GM19467 (cell line): ENCODE measurements around the gene SLC1A7.
"Not testable (repeated sequence)": the region's sequence is repeated elsewhere in the genome, so short reads cannot be mapped to it uniquely, and the experiment has no call there.

Experiments used
- ATAC-seq: cut with Tn5 transposase; IDR thresholded peaks from one replicate; pipeline ENCODE4 v1.9.1; 2021; ENCODE audit warnings: mild to moderate bottlenecking, moderate library complexity; ENCODE audit not compliant: unreplicated experiment

SLC1A7 gene

DNA sequence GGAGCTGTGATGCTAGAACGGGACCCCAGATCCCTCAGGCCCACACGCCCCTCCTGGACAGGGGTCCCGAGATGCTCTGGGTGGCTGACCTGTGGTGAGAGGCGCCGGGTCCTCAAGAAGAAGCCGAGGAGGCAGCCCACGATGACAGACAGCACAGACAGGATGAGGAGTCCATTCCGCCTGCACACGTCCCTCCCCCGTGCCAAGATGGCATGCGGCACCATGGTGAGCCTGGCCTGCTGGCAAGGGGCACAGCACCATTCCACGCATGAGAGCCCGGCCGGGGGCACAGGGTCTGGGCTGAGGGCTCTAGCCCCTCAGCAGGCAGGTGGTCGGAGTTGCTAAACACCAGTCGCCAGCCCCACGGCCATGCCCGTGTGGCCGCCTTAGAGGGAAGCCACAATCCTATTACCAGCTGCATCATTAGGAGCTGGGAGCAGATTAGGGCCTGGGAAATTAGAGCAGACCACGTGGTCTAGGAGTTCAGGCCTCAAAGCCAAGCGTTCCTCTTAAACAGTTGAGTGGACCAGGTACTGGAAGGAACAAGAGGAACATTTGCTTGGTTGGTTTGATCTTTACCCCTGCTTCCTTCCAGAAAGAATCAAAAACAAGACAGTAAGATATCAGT is at the start of gene SLC1A7:
TSS of gene SLC1A7 (minus strand) at position 413 of the 628 bp plus-strand sequence. CDS start at position 224, 189 bp downstream.
- ATAC-seq = no peak

DNA sequence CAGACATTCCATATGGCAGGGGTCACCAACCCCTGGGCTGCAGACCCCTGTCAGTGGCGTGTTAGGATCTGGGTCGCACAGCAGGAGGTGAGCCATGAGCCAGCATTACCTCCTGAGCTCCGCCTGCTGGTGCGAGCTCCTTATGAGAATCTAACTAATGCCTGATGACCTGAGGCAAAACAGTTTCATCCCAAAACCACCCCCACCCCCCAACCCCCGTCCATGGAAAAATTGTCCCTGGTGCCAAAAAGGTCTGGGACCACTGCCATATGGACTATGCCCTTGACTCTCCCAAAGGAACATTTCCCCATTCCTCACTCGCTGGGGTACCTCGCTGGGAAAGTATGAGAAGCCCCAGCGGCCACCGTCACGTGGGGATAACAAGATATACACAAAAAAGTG is 47.8 kb upstream of the SLC1A7 start:
- ATAC-seq = no peak

DNA sequence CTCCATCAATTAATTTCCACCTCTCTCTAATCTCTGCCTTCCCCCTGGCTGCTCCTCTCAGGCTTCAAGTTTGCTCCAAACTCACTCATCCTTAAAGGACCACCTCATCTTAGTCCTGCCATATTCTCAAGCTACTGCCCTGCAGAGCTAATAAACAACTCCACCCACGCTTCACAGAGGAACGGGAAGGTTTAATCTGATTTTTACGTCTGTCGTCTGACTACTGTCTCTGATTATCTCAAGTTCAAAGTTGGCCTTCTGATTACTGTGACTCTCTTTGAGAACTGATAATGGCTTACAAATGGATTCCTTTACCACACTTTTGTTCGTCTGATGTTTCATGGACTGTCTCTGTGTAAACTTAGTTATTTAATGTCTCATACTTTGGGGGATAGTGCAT is 46.6 kb upstream of the SLC1A7 start:
- no peak for ATAC-seq

DNA sequence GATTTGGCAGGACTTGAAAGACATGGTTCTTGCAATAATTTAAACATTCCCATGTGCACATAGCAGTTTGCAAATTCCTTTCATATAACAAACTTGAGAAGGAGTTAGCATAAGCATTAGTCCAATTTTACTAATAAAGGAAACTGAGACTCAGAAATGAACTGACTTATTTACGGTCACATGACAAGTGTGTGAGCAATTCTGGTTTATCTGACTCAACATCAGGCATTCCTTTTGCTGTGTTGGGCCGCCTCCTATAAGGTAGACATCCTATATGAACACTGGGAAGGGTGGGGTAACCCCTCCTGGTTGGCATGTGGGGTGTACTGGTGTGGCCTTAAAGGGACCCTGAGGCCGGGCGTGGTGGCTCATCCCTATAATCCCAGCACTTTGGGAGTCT is 45.7 kb upstream of the SLC1A7 start:
- no peak for ATAC-seq

DNA sequence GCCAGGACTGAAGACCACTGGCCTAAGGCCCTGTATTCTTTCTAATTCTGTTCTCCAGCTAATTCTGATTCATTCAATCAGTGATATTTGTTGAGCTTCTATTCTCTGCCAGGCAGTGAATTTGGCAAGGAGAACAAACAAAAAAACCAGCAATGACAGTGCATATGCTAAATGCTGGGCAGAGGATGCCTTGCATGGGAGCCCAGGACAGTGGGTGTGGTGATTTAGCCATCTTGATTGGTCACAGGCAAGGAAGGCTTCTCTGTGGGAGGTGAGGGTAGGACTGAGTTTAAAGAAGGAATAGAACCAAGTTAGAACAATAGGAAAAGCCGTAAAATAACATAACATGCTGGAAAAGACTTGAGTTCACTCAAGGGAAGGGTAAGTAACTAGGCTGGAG is 45.0 kb upstream of the SLC1A7 start:
- ATAC-seq = no peak

DNA sequence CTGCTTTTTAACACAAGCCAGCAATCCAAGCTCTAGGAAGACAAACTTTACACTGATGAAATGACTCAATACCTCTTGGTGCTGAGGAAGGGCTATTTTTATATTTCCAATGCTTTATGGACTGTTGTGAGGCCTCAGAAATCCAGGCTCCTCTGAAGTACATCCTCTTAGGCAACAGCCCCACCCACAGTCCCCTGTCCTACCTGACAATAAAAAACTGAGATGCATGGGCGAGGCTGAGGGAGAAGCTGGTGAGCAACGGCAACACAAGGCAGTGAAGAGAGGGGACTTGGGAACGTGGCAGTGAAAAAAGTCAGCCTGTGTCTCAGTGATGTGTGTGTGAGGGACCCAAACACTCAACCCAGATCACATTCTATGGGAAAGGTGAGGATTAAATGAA is 44.1 kb upstream of the SLC1A7 start:
- ATAC-seq = no peak

DNA sequence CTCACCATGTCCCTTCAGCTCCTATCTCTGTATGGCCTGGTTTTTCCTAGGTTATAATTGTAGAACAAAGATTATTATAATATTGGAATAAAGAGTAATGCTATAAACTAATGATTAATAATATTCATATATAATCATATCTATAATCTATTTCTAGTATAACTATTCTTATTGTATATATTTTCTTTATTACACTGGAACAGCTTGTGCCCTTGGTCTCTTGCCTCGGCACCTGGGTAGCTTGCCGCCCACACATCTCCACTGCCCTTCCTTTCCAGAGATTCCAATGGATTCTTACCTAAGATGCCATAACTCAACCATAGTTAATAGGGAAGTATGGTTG is 43.5 kb upstream of the SLC1A7 start:
- not testable (repeated sequence) for ATAC-seq

DNA sequence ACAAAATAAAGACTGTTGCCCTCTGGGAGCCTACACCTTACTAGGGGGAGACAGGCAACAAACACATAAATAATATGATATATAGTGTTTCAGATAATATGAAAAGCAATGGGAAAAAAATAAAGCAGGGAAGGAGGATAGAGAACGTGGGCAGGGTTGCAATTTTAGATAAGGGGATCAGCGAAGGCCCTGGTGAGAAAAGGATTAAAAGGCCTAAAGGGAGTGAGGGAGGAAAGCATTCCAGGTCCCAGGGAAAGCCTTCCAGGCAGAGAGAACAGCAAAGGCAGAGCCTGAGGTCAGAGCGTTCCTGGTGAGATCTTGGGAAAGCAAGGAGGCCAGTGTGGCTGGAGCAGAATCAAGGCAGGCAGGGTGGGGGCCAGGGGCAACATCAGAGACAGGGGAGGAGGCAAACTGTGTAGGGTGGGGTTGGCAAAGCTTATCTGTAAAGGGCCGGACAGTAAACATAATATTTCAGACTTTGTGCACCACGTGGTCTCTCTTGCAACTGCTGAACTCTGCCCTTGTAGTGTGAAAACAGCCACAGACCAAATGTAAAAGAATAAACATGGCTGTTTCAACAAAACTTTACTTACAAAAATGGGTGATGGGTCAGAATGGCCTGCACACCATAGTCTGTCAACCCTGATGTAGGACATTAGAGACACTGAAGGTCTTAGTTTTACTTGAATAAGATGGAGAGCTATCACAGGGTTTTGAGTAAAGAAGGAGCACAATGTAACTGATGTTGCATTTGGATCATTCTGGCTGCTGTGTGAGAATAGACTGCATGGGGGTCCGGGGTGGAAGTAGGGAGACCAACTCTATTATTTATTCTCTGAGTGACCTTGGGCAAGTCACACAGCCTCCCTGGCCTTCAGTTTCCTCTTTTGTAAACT is 40.9 kb upstream of the SLC1A7 start:
- no peak for ATAC-seq

DNA sequence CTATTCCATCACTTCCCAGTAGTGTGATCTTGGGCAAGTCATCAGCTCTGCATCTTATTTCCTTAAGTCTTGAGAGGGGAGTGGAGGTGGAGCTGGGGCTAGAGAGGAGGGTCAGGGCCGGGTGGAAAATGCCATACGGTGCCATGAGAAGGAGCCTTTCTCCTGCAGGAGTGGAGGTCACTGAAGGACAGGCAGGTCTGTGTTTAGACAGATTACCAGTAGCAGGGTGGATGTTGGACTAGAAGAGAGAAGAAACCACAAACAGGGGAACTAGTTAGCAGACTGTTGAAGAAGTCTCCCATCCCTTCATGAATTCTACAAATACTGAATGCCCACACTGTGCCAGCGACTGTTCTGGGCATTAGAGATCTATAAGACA is 40.3 kb upstream of the SLC1A7 start:
- no peak for ATAC-seq

DNA sequence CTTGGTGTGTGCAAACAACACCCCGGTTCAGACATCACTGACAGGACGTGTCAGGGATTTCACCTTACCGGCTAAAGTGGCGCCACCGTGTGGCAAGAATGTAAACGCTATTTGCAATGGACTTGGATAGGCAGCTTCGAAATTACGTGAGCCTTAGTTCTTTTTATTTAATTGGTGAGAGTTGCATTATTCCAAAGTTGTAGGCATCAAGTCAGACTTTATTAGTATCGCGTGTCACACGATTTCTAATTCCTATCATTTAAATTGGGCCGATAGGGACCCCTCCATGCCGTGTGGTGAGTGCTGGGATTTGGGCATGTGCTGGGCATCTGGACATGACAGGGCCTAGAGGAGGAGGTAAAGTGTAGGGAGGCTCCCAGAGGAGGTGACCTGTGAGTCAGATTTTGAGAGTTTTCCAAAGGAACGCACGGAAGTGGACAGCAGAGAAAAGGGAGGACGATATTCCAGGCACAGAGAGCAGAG is 39.7 kb upstream of the SLC1A7 start:
- ATAC-seq = no peak

DNA sequence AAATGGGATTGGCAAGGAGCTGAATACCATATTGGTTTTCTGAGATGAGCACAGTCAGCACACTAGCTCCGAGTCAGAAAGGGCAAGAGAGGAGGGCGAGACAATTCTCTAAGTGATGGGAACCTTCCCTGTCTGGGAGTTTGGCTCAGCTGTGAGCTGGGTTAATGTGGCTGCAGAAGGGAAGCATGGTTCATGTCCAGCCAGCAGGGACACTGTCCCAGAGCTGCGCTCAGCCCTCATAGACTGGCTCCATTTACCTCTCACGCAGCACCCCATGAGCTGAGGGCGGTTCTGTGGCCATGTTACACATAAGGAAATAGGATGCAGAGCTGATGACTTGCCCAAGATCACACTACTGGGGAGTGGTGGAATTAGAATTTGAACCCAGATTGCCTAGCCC is 38.5 kb upstream of the SLC1A7 start:
- no peak for ATAC-seq

DNA sequence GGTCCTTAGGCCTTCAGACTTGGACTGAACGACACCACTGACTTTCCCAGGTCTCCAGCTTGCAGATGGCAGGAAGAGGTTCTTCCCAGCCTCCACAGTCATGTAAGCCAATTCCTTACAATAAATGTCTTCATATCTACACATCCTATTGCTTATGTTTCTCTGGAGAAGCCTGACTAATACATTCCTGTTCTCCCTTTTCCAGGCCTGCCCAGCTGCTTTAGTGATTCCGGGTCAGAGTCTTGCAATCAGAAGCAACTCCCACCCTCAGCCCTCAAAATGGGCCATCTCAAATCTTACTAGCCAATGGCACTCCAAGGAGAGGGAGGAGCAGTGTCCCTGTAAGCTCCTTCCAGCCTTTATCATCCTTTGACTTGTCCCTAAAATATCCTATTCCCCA is 37.8 kb upstream of the SLC1A7 start:
- no peak for ATAC-seq

DNA sequence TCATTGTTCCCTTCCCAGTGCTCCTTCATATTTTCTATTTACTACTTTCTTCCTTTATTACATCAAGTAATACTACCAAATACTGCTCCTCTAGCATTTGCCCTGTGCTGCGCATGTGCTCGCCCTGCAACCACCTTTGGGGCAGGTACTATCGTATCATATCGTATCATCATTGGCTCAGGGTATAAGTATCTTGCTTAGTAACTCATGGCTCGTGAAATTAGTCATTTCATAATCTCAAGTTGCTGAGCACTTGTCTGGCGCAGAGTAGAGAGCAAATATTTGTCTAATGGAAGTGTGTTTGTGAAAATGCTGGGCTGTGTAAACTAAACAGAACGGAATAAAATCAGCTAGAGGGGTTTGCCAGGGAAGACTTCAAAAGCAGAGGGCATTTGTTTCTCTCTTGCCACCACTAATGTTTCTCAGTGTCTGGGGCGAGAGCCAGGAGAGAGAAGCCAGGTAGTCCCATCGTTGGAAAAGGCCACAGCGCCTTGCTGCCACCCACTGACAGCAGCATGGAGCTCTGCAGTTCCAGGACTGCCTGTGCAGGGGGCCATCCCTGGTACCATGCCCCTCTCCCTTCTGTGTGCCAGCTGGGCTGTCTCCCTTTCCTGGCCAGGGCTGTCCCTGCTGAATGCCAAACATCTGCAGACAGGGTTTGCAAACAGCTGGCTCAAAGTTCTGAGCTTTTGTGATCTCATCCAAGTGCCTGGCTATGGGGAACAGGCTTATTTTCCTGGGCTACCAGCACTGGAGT is 34.2 kb upstream of the SLC1A7 start:
- no peak for ATAC-seq

DNA sequence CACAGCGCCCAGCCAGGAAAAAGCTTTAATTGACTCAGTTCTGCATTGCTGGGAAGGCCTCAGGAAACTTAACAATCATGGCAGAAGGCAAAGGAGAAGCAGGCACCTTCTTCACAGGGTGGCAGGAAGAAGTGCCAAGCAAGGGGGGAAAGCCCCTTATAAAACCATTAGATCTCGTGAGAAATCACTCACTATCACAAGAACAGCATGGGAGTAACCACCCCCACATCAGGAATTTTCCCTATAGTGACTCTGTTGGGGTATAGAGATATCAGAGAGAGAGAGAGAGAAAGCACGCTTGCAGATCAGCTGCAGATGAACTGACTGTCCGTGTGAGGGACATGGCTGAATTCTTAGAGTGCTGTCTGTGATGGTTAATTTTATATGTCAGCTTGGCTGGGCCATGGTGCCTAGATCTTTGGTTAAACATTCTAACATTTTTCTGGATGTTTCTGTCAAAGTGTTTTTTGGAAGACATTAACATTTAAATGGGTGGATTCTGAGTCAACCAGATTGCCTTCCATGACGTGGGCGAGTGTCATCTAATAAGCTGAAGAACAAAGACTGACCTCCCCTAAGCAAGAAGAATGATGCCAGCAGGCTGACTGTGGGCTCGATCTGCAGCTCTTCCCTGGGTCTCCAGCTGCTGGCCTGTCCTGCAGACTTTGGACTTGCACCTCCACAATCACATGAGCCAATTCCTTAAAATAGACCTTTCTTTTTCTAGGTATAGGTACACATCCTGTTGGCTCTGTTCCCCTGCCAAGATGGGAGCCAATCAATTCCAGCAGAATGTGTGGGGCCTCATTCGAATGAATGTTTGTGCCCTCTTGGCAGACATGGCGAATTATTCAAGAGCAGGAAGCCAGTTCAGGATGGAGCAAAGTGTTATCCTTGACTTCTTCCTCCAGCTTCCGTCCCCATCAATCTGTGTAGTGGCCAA is 32.8 kb upstream of the SLC1A7 start:
- no peak for ATAC-seq

DNA sequence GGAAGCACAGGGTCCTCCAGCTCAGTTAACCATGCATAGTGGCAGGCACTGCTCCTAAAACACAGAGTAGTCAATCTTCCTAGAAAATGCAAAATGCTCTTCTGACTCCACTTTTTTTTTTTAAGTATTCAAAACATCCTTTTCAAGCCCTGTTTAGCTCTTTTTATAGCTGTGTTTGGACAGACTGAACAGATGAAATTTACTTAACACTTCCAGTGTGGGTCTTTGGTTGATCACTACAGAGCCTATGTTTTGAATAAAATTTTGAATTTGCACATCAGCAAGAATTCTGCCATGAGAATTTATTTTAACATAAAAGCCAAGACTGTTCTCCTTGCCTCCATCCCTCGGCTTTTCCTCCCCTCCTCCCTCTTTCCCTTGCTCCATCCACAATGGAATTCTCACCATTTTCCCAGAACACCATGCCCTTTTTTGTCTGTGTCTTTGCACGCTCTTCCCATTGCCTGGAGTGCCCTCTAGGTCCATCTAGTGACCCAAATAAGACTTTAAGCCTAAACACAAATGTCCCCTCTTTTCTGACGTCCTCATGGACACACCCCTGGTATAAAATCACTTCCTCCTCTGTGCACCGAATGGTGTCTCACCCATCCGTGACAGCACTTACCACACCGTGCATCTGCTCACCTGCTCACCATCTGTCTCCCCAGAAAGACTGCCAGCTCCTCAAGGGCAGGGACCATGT is 30.1 kb upstream of the SLC1A7 start:
- ATAC-seq = no peak

DNA sequence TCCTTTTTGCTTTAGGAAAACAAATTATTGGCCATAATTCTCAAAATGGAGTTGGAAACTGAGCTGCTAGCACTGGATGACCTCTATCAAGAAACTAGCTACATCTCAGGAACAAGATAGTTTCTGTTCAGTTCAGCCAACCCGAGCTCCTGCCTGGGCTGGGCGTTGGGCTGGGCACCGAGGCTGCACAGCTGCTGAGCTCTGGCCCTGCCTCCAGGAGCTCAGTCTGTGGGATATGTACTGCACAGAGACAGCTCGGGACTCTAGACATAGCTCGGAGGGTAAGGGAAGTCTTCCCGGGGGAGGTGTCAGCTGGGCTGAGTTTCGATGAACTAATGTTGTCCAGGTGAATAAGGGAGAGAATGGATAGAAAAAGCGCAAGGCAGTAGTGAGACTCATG is 24.5 kb upstream of the SLC1A7 start:
- no peak for ATAC-seq

DNA sequence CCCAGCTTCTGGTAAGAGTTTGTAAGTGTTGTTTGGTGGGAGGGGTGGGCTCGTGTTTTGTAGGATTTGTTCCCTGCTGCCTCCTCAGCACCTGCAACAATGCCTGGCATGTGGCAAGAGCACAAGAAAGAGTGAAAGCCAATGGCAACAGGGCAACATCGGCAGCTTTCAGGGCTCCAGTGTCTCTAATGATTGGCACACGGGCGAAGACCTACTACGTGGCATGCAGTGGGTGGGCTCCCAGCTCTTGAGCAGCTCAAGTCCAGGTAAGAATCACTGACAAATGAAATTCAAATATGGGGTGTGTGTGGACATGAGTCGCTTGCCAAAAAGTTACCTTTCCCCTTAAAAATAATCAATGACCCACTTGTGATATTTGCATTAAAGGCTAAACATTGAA is 23.9 kb upstream of the SLC1A7 start:
- ATAC-seq = no peak

DNA sequence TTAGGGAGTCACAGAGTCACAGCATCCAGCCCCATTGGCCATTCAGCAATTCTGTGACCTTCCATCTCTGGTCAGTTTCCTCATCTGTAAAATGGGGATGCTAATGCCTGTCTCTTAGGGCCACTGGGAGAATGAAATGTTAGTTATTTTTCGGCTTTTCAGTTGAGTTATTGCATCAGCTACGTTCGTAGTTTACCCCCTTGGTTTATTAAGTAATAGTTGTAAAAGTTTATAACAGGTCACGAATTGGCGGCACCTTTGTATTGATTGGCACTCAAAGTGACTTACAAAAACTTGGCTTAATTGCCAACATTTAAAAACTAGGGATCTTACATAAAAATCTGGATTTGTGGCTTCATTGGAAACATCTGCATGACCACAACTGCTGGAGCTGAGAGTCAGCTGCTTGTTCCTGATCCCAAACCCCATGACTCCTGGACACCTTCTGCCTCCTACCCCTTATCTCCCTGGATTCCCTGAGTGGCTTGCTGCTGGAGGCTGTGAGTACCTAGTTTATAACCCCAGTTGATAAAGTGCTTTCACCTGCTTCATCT is 23.0 kb upstream of the SLC1A7 start:
- ATAC-seq = no peak

DNA sequence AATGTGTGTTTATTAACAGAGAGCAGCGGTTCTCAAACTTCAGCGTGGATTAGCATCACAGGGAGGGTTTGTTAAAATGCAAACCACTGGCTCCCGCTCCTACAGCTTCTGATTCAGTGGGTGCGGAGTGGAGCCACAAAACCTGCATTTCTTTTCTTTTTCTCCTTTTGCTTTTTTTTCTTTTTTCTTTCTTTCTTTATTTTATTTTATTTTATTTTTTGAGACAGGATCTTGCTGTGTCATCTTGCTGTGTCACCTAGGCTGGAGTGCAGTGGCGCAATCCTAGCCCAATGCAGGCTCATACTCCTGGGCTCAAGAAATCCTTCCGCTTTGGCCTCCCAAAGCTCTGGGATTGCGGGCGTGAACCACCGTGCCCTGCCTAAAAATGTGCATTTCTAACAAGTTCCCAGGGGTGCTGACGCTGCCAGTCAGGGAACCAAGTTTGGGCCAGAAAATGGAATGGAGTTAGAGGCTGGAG is 20.9 kb upstream of the SLC1A7 start:
- ATAC-seq = no peak

DNA sequence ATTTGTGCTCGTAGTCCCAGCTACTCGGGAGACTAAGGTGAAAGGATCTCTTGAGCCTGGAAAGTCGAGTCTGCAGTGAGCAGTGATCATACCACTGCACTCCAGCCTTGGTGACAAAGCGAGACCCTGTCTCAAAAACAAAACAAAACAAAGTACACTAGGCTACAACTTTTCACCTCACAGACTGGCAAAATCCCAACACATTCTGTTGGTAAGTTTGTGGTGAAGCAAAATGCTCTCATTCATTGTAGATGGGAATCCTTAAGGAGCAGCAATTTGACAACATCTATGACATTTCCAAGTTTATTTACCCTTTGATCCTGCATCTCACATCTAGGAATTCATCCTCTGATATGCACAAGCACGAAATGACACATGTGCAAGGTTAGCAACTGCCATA is 20.2 kb upstream of the SLC1A7 start:
- ATAC-seq = no peak
